K562 (cell line): Measurements from ENCODE around the gene CENPQ. TPM values are rescaled to one million over a fixed set of nuclear protein-coding genes. Genes with fewer than 3 reads are reported as not detected.

Source experiments
- CEBPG ChIP-seq, 3 experiments: fragments of 200-800 bp in 1 of 3; sonication (Bioruptor generic) in 1 of 3; sonication (generic) in 1 of 3; formaldehyde crosslinking in 1 of 3; IDR thresholded peaks in 2 of 3; conservative IDR thresholded peaks in 1 of 3; 2 replicates each; pipeline versions ENCODE4 v1.6.1 to v1.8.0; 2016 to 2022; ENCODE audit warnings: missing compliant biosample characterization in 2 of 3, missing genetic modification characterization in 2 of 3, mild to moderate bottlenecking in 1 of 3, missing genetic modification reagents in 1 of 3
- DDX20 ChIP-seq: fragments of 450-650 bp; IDR thresholded peaks from 2 replicates; pipeline ENCODE4 v1.6.1; 2016; ENCODE audit warnings: missing genetic modification characterization, low read depth, mild to moderate bottlenecking, missing compliant biosample characterization, moderate library complexity
- EP300 ChIP-seq: IDR thresholded peaks from 2 replicates; pipeline ENCODE4 v1.6.1; 2012; ENCODE audit warnings: low read length, improper control_type of control experiment
- FOSL1 ChIP-seq: fragments of 200-800 bp; sonication (Bioruptor generic); conservative IDR thresholded peaks from 2 replicates; pipeline ENCODE4 v1.6.1; 2016; ENCODE audit warnings: missing genetic modification characterization, missing compliant biosample characterization
- FOXP1 ChIP-seq: sonication (generic); formaldehyde crosslinking; IDR thresholded peaks from 2 replicates; pipeline ENCODE4 v1.8.0; 2022; ENCODE audit warnings: mild to moderate bottlenecking, missing genetic modification reagents
- KDM1A ChIP-seq, 2 experiments: fragments of 450-650 bp; IDR thresholded peaks; 2 replicates each; pipeline ENCODE4 v1.6.1; 2016; ENCODE audit warnings: mild to moderate bottlenecking in 2 of 2
- LEF1 ChIP-seq: fragments of 450-650 bp; IDR thresholded peaks from 2 replicates; pipeline ENCODE4 v1.6.1; 2016; ENCODE audit warnings: mild to moderate bottlenecking
- ZFX ChIP-seq: sonication (generic); formaldehyde crosslinking; IDR thresholded peaks from 2 replicates; pipeline ENCODE4 v1.8.0; 2022; ENCODE audit warnings: mild to moderate bottlenecking, missing genetic modification reagents, moderate library complexity
- ZNF316 ChIP-seq: fragments of 450-650 bp; IDR thresholded peaks from 2 replicates; pipeline ENCODE4 v1.6.1; 2016
- polyA plus RNA-seq, 8 experiments: library from polyadenylated mRNA; depleted of rRNA in 4 of 8; stranded (reverse) in 5 of 8; unstranded in 3 of 8; fragments of >200 nt; fragmentation: Nextera tagmentation in 2 of 8; fragmentation: Illumina TruSeq in 1 of 8; extraction: Ambion mirVana in 2 of 8; extraction: Trizol in 1 of 8; gene quantifications; 2 replicates each; pipeline versions ENCODE4 v1.2.1 to v1.2.3, GENCODE V29; 2011 to 2014; ENCODE audit warnings: inconsistent platforms in 1 of 8, missing spikeins in 1 of 8
- total RNA-seq, 7 experiments: library from RNA; depleted of rRNA in 6 of 7; stranded (reverse); fragments of >200 nt in 6 of 7; fragmentation: Illumina TruSeq in 2 of 7; extraction: Trizol in 2 of 7; gene quantifications; 2 replicates each; pipeline versions ENCODE4 v1.2.1 to v1.2.3, GENCODE V29; 2011 to 2021; ENCODE audit warnings: low replicate concordance in 1 of 7
- TF ChIP-seq, protein P1 (sequence below), 2 experiments: fragments of 450-650 bp in 1 of 2; sonication (generic) in 1 of 2; formaldehyde crosslinking in 1 of 2; IDR thresholded peaks; 2 replicates each; pipeline versions ENCODE4 v1.7.1 to v1.9.0; 2016 to 2022; ENCODE audit warnings: inconsistent platforms in 1 of 2, mild to moderate bottlenecking in 1 of 2, missing genetic modification reagents in 1 of 2
- TF ChIP-seq, protein P2 (sequence below): fragments of 450-650 bp; IDR thresholded peaks from 2 replicates; pipeline ENCODE4 v1.6.1; 2014; ENCODE audit warnings: low read depth, mild to moderate bottlenecking, moderate library complexity, borderline replicate concordance
- TF ChIP-seq, protein P3 (sequence below), 2 experiments: fragments of 450-650 bp; conservative IDR thresholded peaks; 2 replicates each; pipeline ENCODE4 v1.6.1; 2017; ENCODE audit warnings: mild to moderate bottlenecking in 2 of 2, moderate library complexity in 2 of 2
- TF ChIP-seq, protein P4 (sequence below), 2 experiments: fragments of 450-650 bp in 1 of 2; sonication (generic) in 1 of 2; formaldehyde crosslinking in 1 of 2; IDR thresholded peaks in 1 of 2; conservative IDR thresholded peaks in 1 of 2; 2 replicates each; pipeline versions ENCODE4 v1.6.1 to v1.8.1; 2016 to 2023; ENCODE audit warnings: mild to moderate bottlenecking in 2 of 2, moderate library complexity in 2 of 2, inconsistent platforms in 1 of 2, missing genetic modification reagents in 1 of 2

The CENPQ gene
- total and polyA plus RNA-seq, 9 of the 15 experiments (the other 6 are each of a cell fraction or from before 2014, with no cell fraction given): 12.7 to 48.3 (median 26.4) TPM

DNA sequence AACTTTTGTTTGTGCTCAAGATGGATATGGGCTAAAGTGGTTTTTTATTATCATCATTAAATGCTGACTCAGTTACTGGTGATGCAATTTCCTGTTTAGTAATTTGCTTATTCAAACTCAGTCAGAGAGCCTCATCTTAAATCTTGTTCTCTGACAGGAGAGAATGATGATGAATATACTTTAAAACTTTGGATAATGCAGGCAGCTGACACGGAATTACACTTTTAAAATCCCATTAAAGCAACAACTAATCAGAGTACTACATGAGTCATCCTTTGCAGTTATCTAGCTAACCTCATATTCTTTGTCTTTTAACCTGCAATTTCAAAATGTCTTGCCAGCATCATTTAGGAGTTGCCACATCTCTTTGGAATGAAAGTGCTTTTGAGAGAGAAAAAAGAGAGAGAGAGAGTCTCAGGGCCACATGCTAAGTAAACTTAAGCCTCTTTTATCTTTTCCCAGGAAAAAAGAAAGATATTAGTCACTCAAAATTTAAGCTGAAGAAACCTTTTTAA lies 78.1 kb downstream of the CENPQ start (continued):
- TF ChIP-seq, protein P1, sequence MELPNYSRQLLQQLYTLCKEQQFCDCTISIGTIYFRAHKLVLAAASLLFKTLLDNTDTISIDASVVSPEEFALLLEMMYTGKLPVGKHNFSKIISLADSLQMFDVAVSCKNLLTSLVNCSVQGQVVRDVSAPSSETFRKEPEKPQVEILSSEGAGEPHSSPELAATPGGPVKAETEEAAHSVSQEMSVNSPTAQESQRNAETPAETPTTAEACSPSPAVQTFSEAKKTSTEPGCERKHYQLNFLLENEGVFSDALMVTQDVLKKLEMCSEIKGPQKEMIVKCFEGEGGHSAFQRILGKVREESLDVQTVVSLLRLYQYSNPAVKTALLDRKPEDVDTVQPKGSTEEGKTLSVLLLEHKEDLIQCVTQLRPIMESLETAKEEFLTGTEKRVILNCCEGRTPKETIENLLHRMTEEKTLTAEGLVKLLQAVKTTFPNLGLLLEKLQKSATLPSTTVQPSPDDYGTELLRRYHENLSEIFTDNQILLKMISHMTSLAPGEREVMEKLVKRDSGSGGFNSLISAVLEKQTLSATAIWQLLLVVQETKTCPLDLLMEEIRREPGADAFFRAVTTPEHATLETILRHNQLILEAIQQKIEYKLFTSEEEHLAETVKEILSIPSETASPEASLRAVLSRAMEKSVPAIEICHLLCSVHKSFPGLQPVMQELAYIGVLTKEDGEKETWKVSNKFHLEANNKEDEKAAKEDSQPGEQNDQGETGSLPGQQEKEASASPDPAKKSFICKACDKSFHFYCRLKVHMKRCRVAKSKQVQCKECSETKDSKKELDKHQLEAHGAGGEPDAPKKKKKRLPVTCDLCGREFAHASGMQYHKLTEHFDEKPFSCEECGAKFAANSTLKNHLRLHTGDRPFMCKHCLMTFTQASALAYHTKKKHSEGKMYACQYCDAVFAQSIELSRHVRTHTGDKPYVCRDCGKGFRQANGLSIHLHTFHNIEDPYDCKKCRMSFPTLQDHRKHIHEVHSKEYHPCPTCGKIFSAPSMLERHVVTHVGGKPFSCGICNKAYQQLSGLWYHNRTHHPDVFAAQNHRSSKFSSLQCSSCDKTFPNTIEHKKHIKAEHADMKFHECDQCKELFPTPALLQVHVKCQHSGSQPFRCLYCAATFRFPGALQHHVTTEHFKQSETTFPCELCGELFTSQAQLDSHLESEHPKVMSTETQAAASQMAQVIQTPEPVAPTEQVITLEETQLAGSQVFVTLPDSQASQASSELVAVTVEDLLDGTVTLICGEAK (IDR thresholded peaks at IDR 0.05): peak; percentile 42
- TF ChIP-seq, protein P1 (CRISPR knock-in tag; IDR thresholded peaks at IDR 0.05): no peak
- peak; percentile 73 for TF ChIP-seq CEBPG (CRISPR knock-in tag; IDR thresholded peaks at IDR 0.05)
- TF ChIP-seq CEBPG (tag; conservative IDR thresholded peaks at IDR 0.05 in 1 of 2, IDR thresholded peaks at IDR 0.05 in 1 of 2): peak; percentile 94 to 98
- no peak for TF ChIP-seq ZFX (CRISPR knock-in tag)
- TF ChIP-seq ZNF316: peak; percentile 99
- peak; percentile 15; the same call in 1 of the 2 replicates for TF ChIP-seq EP300
- no peak for TF ChIP-seq DDX20
- no peak for TF ChIP-seq FOXP1 (CRISPR knock-in tag)
- TF ChIP-seq, protein P2, sequence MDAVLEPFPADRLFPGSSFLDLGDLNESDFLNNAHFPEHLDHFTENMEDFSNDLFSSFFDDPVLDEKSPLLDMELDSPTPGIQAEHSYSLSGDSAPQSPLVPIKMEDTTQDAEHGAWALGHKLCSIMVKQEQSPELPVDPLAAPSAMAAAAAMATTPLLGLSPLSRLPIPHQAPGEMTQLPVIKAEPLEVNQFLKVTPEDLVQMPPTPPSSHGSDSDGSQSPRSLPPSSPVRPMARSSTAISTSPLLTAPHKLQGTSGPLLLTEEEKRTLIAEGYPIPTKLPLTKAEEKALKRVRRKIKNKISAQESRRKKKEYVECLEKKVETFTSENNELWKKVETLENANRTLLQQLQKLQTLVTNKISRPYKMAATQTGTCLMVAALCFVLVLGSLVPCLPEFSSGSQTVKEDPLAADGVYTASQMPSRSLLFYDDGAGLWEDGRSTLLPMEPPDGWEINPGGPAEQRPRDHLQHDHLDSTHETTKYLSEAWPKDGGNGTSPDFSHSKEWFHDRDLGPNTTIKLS: no peak
- peak; percentile 91 for TF ChIP-seq FOSL1 (tag)
- TF ChIP-seq, protein P3, sequence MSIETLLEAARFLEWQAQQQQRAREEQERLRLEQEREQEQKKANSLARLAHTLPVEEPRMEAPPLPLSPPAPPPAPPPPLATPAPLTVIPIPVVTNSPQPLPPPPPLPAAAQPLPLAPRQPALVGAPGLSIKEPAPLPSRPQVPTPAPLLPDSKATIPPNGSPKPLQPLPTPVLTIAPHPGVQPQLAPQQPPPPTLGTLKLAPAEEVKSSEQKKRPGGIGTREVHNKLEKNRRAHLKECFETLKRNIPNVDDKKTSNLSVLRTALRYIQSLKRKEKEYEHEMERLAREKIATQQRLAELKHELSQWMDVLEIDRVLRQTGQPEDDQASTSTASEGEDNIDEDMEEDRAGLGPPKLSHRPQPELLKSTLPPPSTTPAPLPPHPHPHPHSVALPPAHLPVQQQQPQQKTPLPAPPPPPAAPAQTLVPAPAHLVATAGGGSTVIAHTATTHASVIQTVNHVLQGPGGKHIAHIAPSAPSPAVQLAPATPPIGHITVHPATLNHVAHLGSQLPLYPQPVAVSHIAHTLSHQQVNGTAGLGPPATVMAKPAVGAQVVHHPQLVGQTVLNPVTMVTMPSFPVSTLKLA (conservative IDR thresholded peaks at IDR 0.05): peak; percentile 15 to 31; a peak in 1 of 4 replicates
- peak; percentile 65; the same call in 1 of the 2 replicates for TF ChIP-seq LEF1
- TF ChIP-seq, protein P4, sequence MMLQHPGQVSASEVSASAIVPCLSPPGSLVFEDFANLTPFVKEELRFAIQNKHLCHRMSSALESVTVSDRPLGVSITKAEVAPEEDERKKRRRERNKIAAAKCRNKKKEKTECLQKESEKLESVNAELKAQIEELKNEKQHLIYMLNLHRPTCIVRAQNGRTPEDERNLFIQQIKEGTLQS (IDR thresholded peaks at IDR 0.05): peak; percentile 99
- TF ChIP-seq, protein P4 (CRISPR knock-in tag; conservative IDR thresholded peaks at IDR 0.05): 0 out of 2 replicates have a peak, but pooled peaks have one; percentile 44
- peak; percentile 58 to 73 for TF ChIP-seq KDM1A (IDR thresholded peaks at IDR 0.05)
